ENCODE data around the gene LETM1. TPM values are rescaled to one million over a fixed set of nuclear protein-coding genes. Genes with fewer than 3 reads are reported as not detected.

Gene LETM1
- total and polyA plus RNA-seq, 10 donors = 6.5 to 47.7 (median 34.7) TPM

- Histone ChIP-seq H3K36me3 (peaks cover 0 to 38% (median 6%) of the 10 kb centered on the region in 6 donors), H3K9me3 (no peaks in the 10 kb centered on the region), H3K27me3 (replicated peaks in 1 of 7) (no peaks in the 10 kb centered on the region), H3K4me3 (no peak overlapping the region), H3K4me1 (peaks cover 0 to 15% (median 8%) of the 10 kb centered on the region in 6 donors), H3K27ac (no peak overlapping the region)
- TF ChIP-seq POLR2AphosphoS5 (IDR thresholded peaks at IDR 0.05) (no peak), POLR2A (IDR thresholded peaks at IDR 0.05) (no peak), CTCF (IDR thresholded peaks at IDR 0.05 in 8 of 11, conservative IDR thresholded peaks at IDR 0.05 in 3 of 11) (no peak)
- DNase-seq = no peak
- WGBS, 5 donors = 89 to 98% (median 93%) methylated on average over 8 of the region's 8 CpGs
- intact Hi-C loops (cut with DNase I; ENCODE audit: low total_unique reads) = loop anchor here (5.0 kb wide), 1 partner anchor 149 kb away; no protein-coding TSS in a partner anchor
Observed at GRCh38 chr4:1895971-1896657, 40.2 kb upstream of the LETM1 start.

GRCh38 chr4:1890979-1891570 is 35.1 kb upstream of the LETM1 start:
- intact Hi-C loops (cut with DNase I; ENCODE audit: low total_unique reads) = no loop called here
- H3K27me3 ChIP-seq (replicated peaks in 1 of 7) = no peaks in the 10 kb centered on the region
- H3K9me3 ChIP-seq = peaks cover 0 to 4% (median 0%) of the 10 kb centered on the region in 8 donors
- DNase-seq = peak; percentile 18
- no peak overlapping the region for H3K4me3 ChIP-seq
- H3K27ac ChIP-seq = no peak overlapping the region
- WGBS, 5 donors = 95 to 98% (median 96%) methylated on average over 11 of the region's 11 CpGs
- H3K36me3 ChIP-seq = peaks cover 0 to 25% (median 0%) of the 10 kb centered on the region in 6 donors
- peaks cover 9 to 35% (median 15%) of the 10 kb centered on the region in 6 donors for H3K4me1 ChIP-seq
- TF ChIP-seq POLR2A (IDR thresholded peaks at IDR 0.05) = no peak
- TF ChIP-seq POLR2AphosphoS5 (IDR thresholded peaks at IDR 0.05) = no peak
- no peak for TF ChIP-seq CTCF (IDR thresholded peaks at IDR 0.05 in 8 of 11, conservative IDR thresholded peaks at IDR 0.05 in 3 of 11)

GRCh38 chr4:1887052-1887451 is 31.1 kb upstream of the LETM1 start:
- TF ChIP-seq POLR2AphosphoS5 (IDR thresholded peaks at IDR 0.05) (no peak), CTCF (IDR thresholded peaks at IDR 0.05 in 8 of 11, conservative IDR thresholded peaks at IDR 0.05 in 3 of 11) (no peak), POLR2A (IDR thresholded peaks at IDR 0.05) (no peak)
- no peak for DNase-seq
- peak overlapping the region in 3 of 8 donors; percentile 21 to 52 (median 39) for H3K27ac ChIP-seq
- intact Hi-C loops (cut with DNase I; ENCODE audit: low total_unique reads) = no loop called here
- H3K4me3 ChIP-seq = no peak overlapping the region
- peaks cover 0 to 2% (median 0%) of the 10 kb centered on the region in 6 donors for H3K36me3 ChIP-seq
- peaks cover 9 to 61% (median 23%) of the 10 kb centered on the region in 6 donors for H3K4me1 ChIP-seq
- no peaks in the 10 kb centered on the region for H3K27me3 ChIP-seq (replicated peaks in 1 of 7)
- 23 to 34% (median 27%) methylated on average over 2 of the region's 2 CpGs for WGBS, 5 donors
- peaks cover 0 to 4% (median 0%) of the 10 kb centered on the region in 8 donors for H3K9me3 ChIP-seq

GRCh38 chr4:1885414-1885813 is 29.5 kb upstream of the LETM1 start:
- WGBS, 5 donors = 74 to 85% (median 83%) methylated on average over 2 of the region's 2 CpGs
- intact Hi-C loops (cut with DNase I; ENCODE audit: low total_unique reads) = no loop called here
- no peak for DNase-seq
- H3K9me3 ChIP-seq = peaks cover 0 to 4% (median 0%) of the 10 kb centered on the region in 8 donors
- peaks cover 9 to 68% (median 25%) of the 10 kb centered on the region in 6 donors for H3K4me1 ChIP-seq
- H3K27me3 ChIP-seq (replicated peaks in 1 of 7) = no peaks in the 10 kb centered on the region
- no peak overlapping the region for H3K4me3 ChIP-seq
- no peaks in the 10 kb centered on the region for H3K36me3 ChIP-seq
- TF ChIP-seq POLR2A (IDR thresholded peaks at IDR 0.05) = no peak
- TF ChIP-seq POLR2AphosphoS5 (IDR thresholded peaks at IDR 0.05) = no peak
- no peak for TF ChIP-seq CTCF (IDR thresholded peaks at IDR 0.05 in 8 of 11, conservative IDR thresholded peaks at IDR 0.05 in 3 of 11)
- no peak overlapping the region for H3K27ac ChIP-seq
